Left ventricle myocardium inferior (tissue), 1 donor: ENCODE results near the gene VTI1A. TPM values are rescaled to one million over a fixed set of nuclear protein-coding genes. Genes with fewer than 3 reads are reported as not detected.

ENCODE experiments used
- DNase-seq: peaks from one replicate; pipeline ENCODE4 v3.0.0-alpha.2; 2020
- H3K27ac ChIP-seq: fragments of 200-600 bp; replicated peaks from 2 replicates; pipeline ENCODE4 v1.8.0; 2021
- H3K27me3 ChIP-seq: fragments of 200-600 bp; 2 replicates; pipeline ENCODE4 v1.8.0; 2021; ENCODE audit warnings: low read depth
- H3K36me3 ChIP-seq: fragments of 200-600 bp; 2 replicates; pipeline ENCODE4 v1.8.0; 2021
- H3K4me1 ChIP-seq: fragments of 200-600 bp; 2 replicates; pipeline ENCODE4 v1.8.0; 2021
- H3K4me3 ChIP-seq: fragments of 200-600 bp; 2 replicates; pipeline ENCODE4 v1.8.0; 2021; ENCODE audit warnings: mild to moderate bottlenecking, moderate library complexity
- H3K9me3 ChIP-seq: fragments of 200-600 bp; replicated peaks from 2 replicates; pipeline ENCODE4 v1.8.0; 2021
- CTCF ChIP-seq: fragments of 200-600 bp; IDR thresholded peaks from 2 replicates; pipeline ENCODE4 v1.8.0; 2021; ENCODE audit warnings: antibody characterized with exemption, mild to moderate bottlenecking, borderline replicate concordance
- intact Hi-C: fragments of 100-400 bp; cut with micrococcal nuclease; formaldehyde crosslinking; loops from one replicate; pipeline ENCODE4 v1.11.0; 2022
- total RNA-seq: library from RNA; stranded (reverse); fragmentation: NEBNext Ultra II Directional; extraction: Animal tissue kit (Norgen Biotek cat#: 25700); gene quantifications from one replicate; pipeline ENCODE4 v1.2.1, GENCODE V29; 2021
- donor health status: DM: no; HTN: yes; CAD: no; lungs with severe emphysema.

VTI1A gene
- total RNA-seq, 1 donor from 2014 or later = 20.5 TPM

GRCh38 chr10:112711366-112711765 is 264.4 kb downstream of the VTI1A start:
- Histone ChIP-seq H3K27me3 (no peaks in the 10 kb centered on the region), H3K4me1 (no peaks in the 10 kb centered on the region), H3K36me3 (no peaks in the 10 kb centered on the region), H3K27ac (no peak overlapping the region), H3K9me3 (no peaks in the 10 kb centered on the region), H3K4me3 (no peak overlapping the region)
- intact Hi-C loops = loop anchor here (10.0 kb wide), 1 partner anchor 673 kb away; no protein-coding TSS in a partner anchor
- DNase-seq = no peak
- TF ChIP-seq CTCF = no peak

- intact Hi-C loops = loop anchor here (10.0 kb wide), 1 partner anchor 672 kb away; no protein-coding TSS in a partner anchor
- Histone ChIP-seq H3K4me3 (no peak overlapping the region), H3K4me1 (no peaks in the 10 kb centered on the region), H3K36me3 (no peaks in the 10 kb centered on the region), H3K27me3 (no peaks in the 10 kb centered on the region), H3K27ac (no peak overlapping the region), H3K9me3 (no peaks in the 10 kb centered on the region)
- no peak for TF ChIP-seq CTCF
- DNase-seq = no peak
These were observed 265.5 kb downstream of the VTI1A start for GRCh38 chr10:112712536-112712935.

GRCh38 chr10:112713411-112713810 is 266.4 kb downstream of the VTI1A start:
- no peaks in the 10 kb centered on the region for H3K36me3 ChIP-seq
- H3K9me3 ChIP-seq = no peaks in the 10 kb centered on the region
- H3K27me3 ChIP-seq = no peaks in the 10 kb centered on the region
- H3K4me3 ChIP-seq = no peak overlapping the region
- H3K27ac ChIP-seq = no peak overlapping the region
- intact Hi-C loops = loop anchor here (10.0 kb wide), 1 partner anchor 671 kb away; no protein-coding TSS in a partner anchor
- DNase-seq = no peak
- H3K4me1 ChIP-seq = no peaks in the 10 kb centered on the region
- no peak for TF ChIP-seq CTCF

- Histone ChIP-seq H3K27ac (no peak overlapping the region), H3K9me3 (no peaks in the 10 kb centered on the region), H3K4me1 (no peaks in the 10 kb centered on the region), H3K27me3 (no peaks in the 10 kb centered on the region), H3K4me3 (no peak overlapping the region), H3K36me3 (no peaks in the 10 kb centered on the region)
- TF ChIP-seq CTCF = no peak
- DNase-seq = no peak
- intact Hi-C loops = loop anchor here (10.0 kb wide), 1 partner anchor 669 kb away; no protein-coding TSS in a partner anchor
These were observed 268.6 kb downstream of the VTI1A start for GRCh38 chr10:112715581-112715980.

GRCh38 chr10:112716076-112716475 is 269.1 kb downstream of the VTI1A start:
- intact Hi-C loops = loop anchor here (10.0 kb wide), 1 partner anchor 669 kb away; no protein-coding TSS in a partner anchor

More at GRCh38 chr10:112716076-112716475, 269.1 kb downstream of the VTI1A start:
- Histone ChIP-seq H3K36me3 (no peaks in the 10 kb centered on the region), H3K4me1 (no peaks in the 10 kb centered on the region), H3K9me3 (no peaks in the 10 kb centered on the region), H3K27me3 (no peaks in the 10 kb centered on the region), H3K4me3 (no peak overlapping the region), H3K27ac (no peak overlapping the region)
- no peak for TF ChIP-seq CTCF
- DNase-seq = no peak
